Measurements from ENCODE around the gene TNFRSF18. TPM values are rescaled to one million over a fixed set of nuclear protein-coding genes. Genes with fewer than 3 reads are reported as not detected.

The TNFRSF18 gene
- total and polyA plus RNA-seq, 10 of the 15 experiments (the other 5 are each of a cell fraction or from before 2014, with no cell fraction given): 0.18 to 7.5 (median 1.5) TPM; not detected in 1

DNA sequence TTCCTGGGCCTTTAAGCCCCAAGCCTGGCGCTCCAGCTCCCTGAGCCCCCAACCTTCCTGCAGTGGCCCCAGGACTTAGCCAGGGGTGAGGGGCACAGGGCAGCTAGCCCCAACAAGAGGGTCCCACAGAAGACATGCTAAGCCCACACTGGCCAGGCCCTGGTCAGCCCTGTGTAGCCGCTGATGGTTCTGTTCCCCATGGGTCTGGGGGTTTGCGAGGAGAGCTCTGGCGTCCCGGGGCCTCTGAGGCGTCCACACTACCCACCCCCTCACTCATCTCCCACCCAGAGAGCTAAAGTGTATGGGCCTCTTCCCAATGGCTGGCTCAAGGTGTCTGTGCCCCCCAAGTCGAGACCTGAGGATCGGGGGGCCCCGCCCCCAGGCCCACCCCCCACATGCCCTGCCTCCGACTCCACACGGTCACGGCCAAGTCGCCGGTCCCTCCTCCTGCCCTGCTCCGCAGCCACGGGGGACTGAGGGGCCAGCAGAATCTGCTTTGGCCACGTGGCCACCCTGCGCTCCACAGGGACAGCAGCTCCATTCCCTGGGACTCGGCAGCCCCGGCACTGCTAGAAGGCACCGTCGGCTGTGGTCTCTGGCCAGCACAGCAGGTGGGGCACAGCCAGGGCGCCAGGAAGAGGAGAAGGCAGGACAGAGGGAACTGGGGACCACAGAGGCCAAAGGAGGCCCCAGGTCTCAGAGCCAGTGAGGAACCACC lies 7.8 kb downstream of the TNFRSF18 start (continued):
- no peak for TF ChIP-seq CREB1 (IDR thresholded peaks at IDR 0.05; ENCODE audit: low read depth)
- TF ChIP-seq BRCA1 (IDR thresholded peaks at IDR 0.05; ENCODE audit: low read depth, low read length): no peak
- TF ChIP-seq NFYA (IDR thresholded peaks at IDR 0.05; ENCODE audit: borderline replicate concordance, low read depth, low read length): no peak
- TF ChIP-seq, protein P1, sequence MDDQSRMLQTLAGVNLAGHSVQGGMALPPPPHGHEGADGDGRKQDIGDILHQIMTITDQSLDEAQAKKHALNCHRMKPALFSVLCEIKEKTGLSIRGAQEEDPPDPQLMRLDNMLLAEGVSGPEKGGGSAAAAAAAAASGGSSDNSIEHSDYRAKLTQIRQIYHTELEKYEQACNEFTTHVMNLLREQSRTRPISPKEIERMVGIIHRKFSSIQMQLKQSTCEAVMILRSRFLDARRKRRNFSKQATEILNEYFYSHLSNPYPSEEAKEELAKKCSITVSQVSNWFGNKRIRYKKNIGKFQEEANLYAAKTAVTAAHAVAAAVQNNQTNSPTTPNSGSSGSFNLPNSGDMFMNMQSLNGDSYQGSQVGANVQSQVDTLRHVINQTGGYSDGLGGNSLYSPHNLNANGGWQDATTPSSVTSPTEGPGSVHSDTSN (IDR thresholded peaks at IDR 0.05; ENCODE audit: insufficient replicate concordance, low read depth, low read length): no peak
- TF ChIP-seq SREBF1 (IDR thresholded peaks at IDR 0.05; ENCODE audit: low read length): no peak
- no peak for TF ChIP-seq NRF1 (conservative IDR thresholded peaks at IDR 0.05; ENCODE audit: low read depth, low read length)
- no peak for TF ChIP-seq POLR2AphosphoS2 (IDR thresholded peaks at IDR 0.05; ENCODE audit: low read depth, low read length)
- TF ChIP-seq, protein P2, sequence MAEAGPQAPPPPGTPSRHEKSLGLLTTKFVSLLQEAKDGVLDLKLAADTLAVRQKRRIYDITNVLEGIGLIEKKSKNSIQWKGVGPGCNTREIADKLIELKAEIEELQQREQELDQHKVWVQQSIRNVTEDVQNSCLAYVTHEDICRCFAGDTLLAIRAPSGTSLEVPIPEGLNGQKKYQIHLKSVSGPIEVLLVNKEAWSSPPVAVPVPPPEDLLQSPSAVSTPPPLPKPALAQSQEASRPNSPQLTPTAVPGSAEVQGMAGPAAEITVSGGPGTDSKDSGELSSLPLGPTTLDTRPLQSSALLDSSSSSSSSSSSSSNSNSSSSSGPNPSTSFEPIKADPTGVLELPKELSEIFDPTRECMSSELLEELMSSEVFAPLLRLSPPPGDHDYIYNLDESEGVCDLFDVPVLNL (IDR thresholded peaks at IDR 0.05; ENCODE audit: low read depth, low read length): no peak
- no peak for TF ChIP-seq BMI1 (IDR thresholded peaks at IDR 0.05; ENCODE audit: borderline replicate concordance)
- TF ChIP-seq YY1 (IDR thresholded peaks at IDR 0.05; ENCODE audit: low read depth, low read length): no peak
- TF ChIP-seq NR2F1 (conservative IDR thresholded peaks at IDR 0.05): no peak
